Measurements from ENCODE around the gene NRG4.

Gene NRG4

DNA sequence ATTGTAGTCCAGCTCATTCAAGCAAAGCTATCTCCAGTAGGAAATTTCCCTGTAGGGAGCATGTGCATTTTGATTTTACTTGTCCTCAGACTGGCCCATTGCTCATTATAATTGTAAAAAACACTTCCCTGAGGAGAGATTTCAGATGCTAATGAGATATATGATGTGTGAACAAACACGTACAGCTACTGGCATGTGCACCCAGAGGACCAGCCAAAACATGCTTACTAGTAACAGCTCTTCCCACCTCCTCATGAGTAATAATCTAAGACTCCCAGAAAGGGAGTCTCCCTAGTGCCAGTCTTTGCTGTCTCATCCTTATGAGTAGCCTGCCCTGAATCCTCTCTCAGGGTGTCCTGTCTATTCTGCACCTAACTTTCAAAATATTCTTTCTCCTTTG, 65.1 kb downstream of the NRG4 start:
- CTCF ChIA-PET = interaction anchor here (0.6 to 1.3 kb wide), 2 partner anchors 18 to 24 kb away, joined by 3 read pairs; no protein-coding TSS in a partner anchor
- no peak for TF ChIP-seq ZBTB8A (tag by site-specific recombination; IDR thresholded peaks at IDR 0.05)
- no peak for TF ChIP-seq ZNF555 (tag by site-specific recombination; conservative IDR thresholded peaks at IDR 0.05)
- TF ChIP-seq KLF1 (tag by site-specific recombination; IDR thresholded peaks at IDR 0.05) = no peak
- no peak for TF ChIP-seq ZNF366 (tag by site-specific recombination; conservative IDR thresholded peaks at IDR 0.05)
- TF ChIP-seq ZIC2 (tag by site-specific recombination; IDR thresholded peaks at IDR 0.05) = no peak
- TF ChIP-seq, protein P1, sequence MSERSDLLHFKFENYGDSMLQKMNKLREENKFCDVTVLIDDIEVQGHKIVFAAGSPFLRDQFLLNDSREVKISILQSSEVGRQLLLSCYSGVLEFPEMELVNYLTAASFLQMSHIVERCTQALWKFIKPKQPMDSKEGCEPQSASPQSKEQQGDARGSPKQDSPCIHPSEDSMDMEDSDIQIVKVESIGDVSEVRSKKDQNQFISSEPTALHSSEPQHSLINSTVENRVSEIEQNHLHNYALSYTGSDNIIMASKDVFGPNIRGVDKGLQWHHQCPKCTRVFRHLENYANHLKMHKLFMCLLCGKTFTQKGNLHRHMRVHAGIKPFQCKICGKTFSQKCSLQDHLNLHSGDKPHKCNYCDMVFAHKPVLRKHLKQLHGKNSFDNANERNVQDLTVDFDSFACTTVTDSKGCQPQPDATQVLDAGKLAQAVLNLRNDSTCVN (tag by site-specific recombination; optimal IDR thresholded peaks at IDR 0.05) = no peak
- no peak for TF ChIP-seq ZNF24 (tag by site-specific recombination; IDR thresholded peaks at IDR 0.05)
- no peak for TF ChIP-seq SP3 (tag by site-specific recombination; IDR thresholded peaks at IDR 0.05)
- TF ChIP-seq ZNF549 (tag by site-specific recombination; IDR thresholded peaks at IDR 0.05) = no peak
- no peak for TF ChIP-seq ZBTB21 (tag by site-specific recombination; IDR thresholded peaks at IDR 0.05)
- no peak for TF ChIP-seq ZNF140 (tag by site-specific recombination; IDR thresholded peaks at IDR 0.05)
- Histone ChIP-seq H3K9me3 (ENCODE audit: control insufficient read depth, insufficient read depth, low read depth, low read length) (no peaks in the 10 kb centered on the region), H3K4me3 (ENCODE audit: low read depth, low read length) (no peak overlapping the region), H3K36me3 (ENCODE audit: control insufficient read depth in 2 of 2, insufficient read depth in 1 of 2, low read length in 2 of 2) (no peaks in the 10 kb centered on the region), H3K27ac (ENCODE audit: extremely low read depth, low read depth, low read length) (no peak overlapping the region), H3K4me1 (ENCODE audit: control insufficient read depth, insufficient read depth, low read length) (no peaks in the 10 kb centered on the region)
- POLR2A ChIA-PET = no interaction called here

DNA sequence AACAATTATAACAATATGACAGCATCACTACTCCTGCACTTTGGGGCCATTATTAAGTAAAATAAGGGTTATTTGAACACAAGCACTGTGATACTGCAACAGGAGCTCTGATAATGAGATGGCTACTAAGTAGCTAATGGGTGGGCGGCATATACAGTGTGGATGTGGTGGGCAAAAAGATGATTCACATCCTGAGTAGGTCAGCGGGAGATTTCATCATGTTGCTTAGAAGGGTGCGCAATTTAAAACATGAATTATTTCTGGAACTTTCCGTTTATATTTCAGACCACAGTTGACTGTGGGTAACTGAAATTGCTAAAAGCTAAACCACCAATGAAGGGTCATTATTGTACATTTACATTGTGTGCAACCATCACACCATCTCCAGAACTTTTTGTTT, 66.3 kb downstream of the NRG4 start:
- ChIA-PET POLR2A (no interaction called here), CTCF (interaction anchor here (0.7 to 2.0 kb wide), 4 partner anchors 11 to 24 kb away, joined by 3 to 7 read pairs (median 4); no protein-coding TSS in a partner anchor)
- TF ChIP-seq ZNF560 (tag by site-specific recombination; IDR thresholded peaks at IDR 0.05; ENCODE audit: borderline replicate concordance) (no peak), HOXC10 (CRISPR knock-in tag; IDR thresholded peaks at IDR 0.05) (no peak), BCL11B (tag by site-specific recombination; IDR thresholded peaks at IDR 0.05; ENCODE audit: low read depth) (no peak), ZNF623 (tag by site-specific recombination; IDR thresholded peaks at IDR 0.05) (no peak), EGR2 (tag by site-specific recombination; IDR thresholded peaks at IDR 0.05; ENCODE audit: low read depth) (0 out of 2 replicates have a peak, but pooled peaks have one; percentile 23)
- TF ChIP-seq, protein P2, sequence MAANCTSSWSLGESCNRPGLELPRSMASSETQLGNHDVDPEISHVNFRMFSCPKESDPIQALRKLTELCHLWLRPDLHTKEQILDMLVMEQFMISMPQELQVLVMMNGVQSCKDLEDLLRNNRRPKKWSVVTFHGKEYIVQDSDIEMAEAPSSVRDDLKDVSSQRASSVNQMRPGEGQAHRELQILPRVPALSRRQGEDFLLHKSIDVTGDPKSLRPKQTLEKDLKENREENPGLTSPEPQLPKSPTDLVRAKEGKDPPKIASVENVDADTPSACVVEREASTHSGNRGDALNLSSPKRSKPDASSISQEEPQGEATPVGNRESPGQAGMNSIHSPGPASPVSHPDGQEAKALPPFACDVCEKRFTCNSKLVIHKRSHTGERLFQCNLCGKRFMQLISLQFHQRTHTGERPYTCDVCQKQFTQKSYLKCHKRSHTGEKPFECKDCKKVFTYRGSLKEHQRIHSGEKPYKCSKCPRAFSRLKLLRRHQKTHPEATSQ (tag by site-specific recombination; IDR thresholded peaks at IDR 0.05) = no peak
- Histone ChIP-seq H3K36me3 (ENCODE audit: control insufficient read depth in 2 of 2, insufficient read depth in 1 of 2, low read length in 2 of 2) (no peaks in the 10 kb centered on the region), H3K27ac (ENCODE audit: extremely low read depth, low read depth, low read length) (no peak overlapping the region), H3K9me3 (ENCODE audit: control insufficient read depth, insufficient read depth, low read depth, low read length) (no peaks in the 10 kb centered on the region), H3K4me3 (ENCODE audit: low read depth, low read length) (no peak overlapping the region), H3K4me1 (ENCODE audit: control insufficient read depth, insufficient read depth, low read length) (no peaks in the 10 kb centered on the region)

DNA sequence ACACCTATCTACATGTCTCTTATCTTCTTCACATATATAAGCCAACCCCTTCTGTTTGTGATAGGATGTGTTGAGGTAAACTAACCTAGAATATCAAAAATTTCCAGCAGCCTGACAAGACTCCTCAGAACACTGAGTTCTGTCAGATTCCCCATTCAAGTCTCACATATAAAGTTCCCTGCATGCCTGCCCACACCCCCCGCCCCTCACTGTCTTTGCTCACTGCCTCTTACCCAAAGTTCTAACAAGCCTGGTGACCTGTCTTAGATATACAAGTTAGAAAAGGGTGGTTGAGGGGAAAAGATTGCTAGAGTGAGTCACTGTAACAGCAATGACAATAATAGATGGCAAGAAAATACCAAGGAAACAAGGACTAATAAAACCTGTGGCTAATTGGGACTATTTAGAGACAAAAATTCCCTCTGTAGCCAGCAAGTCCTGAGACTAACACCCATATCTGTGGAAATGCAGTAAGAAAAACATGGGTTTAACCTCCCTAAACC, 68.5 kb downstream of the NRG4 start:
- ChIA-PET CTCF (interaction anchor here (0.6 to 2.0 kb wide), 2 partner anchors 14 to 15 kb away, joined by 4 to 7 read pairs; no protein-coding TSS in a partner anchor), POLR2A (no interaction called here)

More for the DNA sequence above, 68.5 kb downstream of the NRG4 start:
- Histone ChIP-seq H3K4me3 (ENCODE audit: low read depth, low read length) (no peak overlapping the region), H3K9me3 (ENCODE audit: control insufficient read depth, insufficient read depth, low read depth, low read length) (no peaks in the 10 kb centered on the region), H3K27ac (ENCODE audit: extremely low read depth, low read depth, low read length) (no peak overlapping the region), H3K36me3 (ENCODE audit: control insufficient read depth in 2 of 2, insufficient read depth in 1 of 2, low read length in 2 of 2) (peaks cover 4 to 5% of the 10 kb centered on the region in 2 experiments; a peak in 1 of 3 replicates), H3K4me1 (ENCODE audit: control insufficient read depth, insufficient read depth, low read length) (no peaks in the 10 kb centered on the region)
- TF ChIP-seq PRDM1 (tag by site-specific recombination; IDR thresholded peaks at IDR 0.05) (no peak), ZNF660 (tag by site-specific recombination; IDR thresholded peaks at IDR 0.05) (no peak), GLIS2 (tag by site-specific recombination; IDR thresholded peaks at IDR 0.05) (no peak), TCF7L2 (IDR thresholded peaks at IDR 0.05; ENCODE audit: borderline replicate concordance, low read depth, low read length) (no peak)
- TF ChIP-seq, protein P3, sequence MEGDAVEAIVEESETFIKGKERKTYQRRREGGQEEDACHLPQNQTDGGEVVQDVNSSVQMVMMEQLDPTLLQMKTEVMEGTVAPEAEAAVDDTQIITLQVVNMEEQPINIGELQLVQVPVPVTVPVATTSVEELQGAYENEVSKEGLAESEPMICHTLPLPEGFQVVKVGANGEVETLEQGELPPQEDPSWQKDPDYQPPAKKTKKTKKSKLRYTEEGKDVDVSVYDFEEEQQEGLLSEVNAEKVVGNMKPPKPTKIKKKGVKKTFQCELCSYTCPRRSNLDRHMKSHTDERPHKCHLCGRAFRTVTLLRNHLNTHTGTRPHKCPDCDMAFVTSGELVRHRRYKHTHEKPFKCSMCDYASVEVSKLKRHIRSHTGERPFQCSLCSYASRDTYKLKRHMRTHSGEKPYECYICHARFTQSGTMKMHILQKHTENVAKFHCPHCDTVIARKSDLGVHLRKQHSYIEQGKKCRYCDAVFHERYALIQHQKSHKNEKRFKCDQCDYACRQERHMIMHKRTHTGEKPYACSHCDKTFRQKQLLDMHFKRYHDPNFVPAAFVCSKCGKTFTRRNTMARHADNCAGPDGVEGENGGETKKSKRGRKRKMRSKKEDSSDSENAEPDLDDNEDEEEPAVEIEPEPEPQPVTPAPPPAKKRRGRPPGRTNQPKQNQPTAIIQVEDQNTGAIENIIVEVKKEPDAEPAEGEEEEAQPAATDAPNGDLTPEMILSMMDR (tag by site-specific recombination; IDR thresholded peaks at IDR 0.05) = no peak
